ENCODE results near the gene ACBD4. TPM values are rescaled to one million over a fixed set of nuclear protein-coding genes. Genes with fewer than 3 reads are reported as not detected.

Gene ACBD4
- total and polyA plus RNA-seq, 4 donors = 7.8 to 15.7 (median 12.7) TPM

GRCh38 chr17:45104907-45105624 is 30.4 kb upstream of the ACBD4 start:
- Histone ChIP-seq H3K27me3 (ENCODE audit: control insufficient read depth in 3 of 3, insufficient read depth in 3 of 3, low read length in 2 of 3) (no peaks in the 10 kb centered on the region), H3K9ac (ENCODE audit: insufficient read depth in 1 of 2, low read length in 2 of 2) (no peak overlapping the region), H3K36me3 (ENCODE audit: control insufficient read depth in 4 of 4, insufficient read depth in 4 of 4, low read length in 4 of 4) (peaks cover 0 to 71% (median 37%) of the 10 kb centered on the region in 4 donors), H3K4me3 (no peak overlapping the region), H3K27ac (ENCODE audit: low read depth in 1 of 2, low read length in 1 of 2) (peak overlapping the region in 1 of 2 donors; percentile 9), H3K9me3 (ENCODE audit: control insufficient read depth in 4 of 4, insufficient read depth in 3 of 4, low read length in 3 of 4) (no peaks in the 10 kb centered on the region), H3K4me1 (ENCODE audit: control insufficient read depth in 5 of 5, insufficient read depth in 5 of 5, low read length in 5 of 5) (peaks cover 0 to 2% (median 0%) of the 10 kb centered on the region in 5 donors)
- ATAC-seq (ENCODE audit: insufficient read depth, low FRiP score) (no peak), DNase-seq (no peak)
- 84 to 86% methylated on average over 17 of the region's 17 CpGs for WGBS, 2 donors
- TF ChIP-seq CTCF (IDR thresholded peaks at IDR 0.05; ENCODE audit: control extremely low read depth, extremely low read depth) = no peak

- no peak for TF ChIP-seq CTCF (IDR thresholded peaks at IDR 0.05; ENCODE audit: control extremely low read depth, extremely low read depth)
- H3K4me3 ChIP-seq = no peak overlapping the region
- H3K9me3 ChIP-seq (ENCODE audit: control insufficient read depth in 4 of 4, insufficient read depth in 3 of 4, low read length in 3 of 4) = no peaks in the 10 kb centered on the region
- 90 to 92% methylated on average over 5 of the region's 5 CpGs for WGBS, 2 donors
- no peak for ATAC-seq (ENCODE audit: insufficient read depth, low FRiP score)
- H3K9ac ChIP-seq (ENCODE audit: insufficient read depth in 1 of 2, low read length in 2 of 2) = no peak overlapping the region
- no peak overlapping the region for H3K27ac ChIP-seq (ENCODE audit: low read depth in 1 of 2, low read length in 1 of 2)
- H3K36me3 ChIP-seq (ENCODE audit: control insufficient read depth in 4 of 4, insufficient read depth in 4 of 4, low read length in 4 of 4) = peaks cover 0 to 70% (median 37%) of the 10 kb centered on the region in 4 donors
- DNase-seq = no peak
- no peaks in the 10 kb centered on the region for H3K27me3 ChIP-seq (ENCODE audit: control insufficient read depth in 3 of 3, insufficient read depth in 3 of 3, low read length in 2 of 3)
- peaks cover 0 to 2% (median 0%) of the 10 kb centered on the region in 5 donors for H3K4me1 ChIP-seq (ENCODE audit: control insufficient read depth in 5 of 5, insufficient read depth in 5 of 5, low read length in 5 of 5)
Measured at GRCh38 chr17:45106096-45106495, 29.4 kb upstream of the ACBD4 start.

- Histone ChIP-seq H3K4me1 (ENCODE audit: control insufficient read depth in 5 of 5, insufficient read depth in 5 of 5, low read length in 5 of 5) (peaks cover 0 to 2% (median 0%) of the 10 kb centered on the region in 5 donors), H3K9me3 (ENCODE audit: control insufficient read depth in 4 of 4, insufficient read depth in 3 of 4, low read length in 3 of 4) (no peaks in the 10 kb centered on the region), H3K4me3 (no peak overlapping the region), H3K36me3 (ENCODE audit: control insufficient read depth in 4 of 4, insufficient read depth in 4 of 4, low read length in 4 of 4) (peaks cover 0 to 68% (median 36%) of the 10 kb centered on the region in 4 donors), H3K27me3 (ENCODE audit: control insufficient read depth in 3 of 3, insufficient read depth in 3 of 3, low read length in 2 of 3) (no peaks in the 10 kb centered on the region), H3K9ac (ENCODE audit: insufficient read depth in 1 of 2, low read length in 2 of 2) (no peak overlapping the region), H3K27ac (ENCODE audit: low read depth in 1 of 2, low read length in 1 of 2) (no peak overlapping the region)
- TF ChIP-seq CTCF (IDR thresholded peaks at IDR 0.05; ENCODE audit: control extremely low read depth, extremely low read depth) = no peak
- DNase-seq = no peak
- WGBS, 2 donors = 92 to 95% methylated on average over 5 of the region's 5 CpGs
- no peak for ATAC-seq (ENCODE audit: insufficient read depth, low FRiP score)
Measured at GRCh38 chr17:45106582-45106981, 28.9 kb upstream of the ACBD4 start.

Data from lung (tissue), 12 donors.